DMS 273 (cell line): ENCODE data around the gene NRCAM.
"Not testable (repeated sequence)": the region's sequence is repeated elsewhere in the genome, so short reads cannot be mapped to it uniquely, and the experiment has no call there.

Source experiments
- DNase-seq: peaks from one replicate; lab custom pipeline; 2025; ENCODE audit not compliant: unreplicated experiment; lab: John Stamatoyannopoulos, UW

Gene NRCAM

DNA sequence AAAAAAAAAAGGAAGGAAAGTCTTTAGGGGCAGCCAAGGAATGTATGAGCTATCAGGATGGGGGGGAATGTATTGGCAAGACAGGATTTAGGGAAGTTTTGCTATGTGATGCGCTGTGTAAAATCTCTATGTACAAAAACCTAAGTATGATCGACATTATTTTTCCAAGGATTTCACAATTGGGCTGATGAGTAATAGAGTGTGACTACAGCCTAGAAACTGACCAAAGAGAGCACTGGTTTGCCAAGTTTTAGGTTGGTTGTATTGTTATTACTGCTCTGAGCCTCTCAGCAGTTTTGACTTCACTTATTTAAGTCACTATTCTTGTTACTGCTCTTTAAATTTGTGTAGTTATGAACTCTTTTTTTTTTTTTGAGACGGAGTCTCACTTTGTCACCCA is 107.3 kb downstream of the NRCAM start:
- no peak for DNase-seq

- DNase-seq: no peak
Measured at GRCh38 chr7:108347616-108348015, 108.6 kb downstream of the NRCAM start.

- no peak for DNase-seq
Measured at GRCh38 chr7:108345710-108346336, 110.4 kb downstream of the NRCAM start.

- DNase-seq: no peak
Measured at GRCh38 chr7:108340856-108341411, 115.3 kb downstream of the NRCAM start.

DNA sequence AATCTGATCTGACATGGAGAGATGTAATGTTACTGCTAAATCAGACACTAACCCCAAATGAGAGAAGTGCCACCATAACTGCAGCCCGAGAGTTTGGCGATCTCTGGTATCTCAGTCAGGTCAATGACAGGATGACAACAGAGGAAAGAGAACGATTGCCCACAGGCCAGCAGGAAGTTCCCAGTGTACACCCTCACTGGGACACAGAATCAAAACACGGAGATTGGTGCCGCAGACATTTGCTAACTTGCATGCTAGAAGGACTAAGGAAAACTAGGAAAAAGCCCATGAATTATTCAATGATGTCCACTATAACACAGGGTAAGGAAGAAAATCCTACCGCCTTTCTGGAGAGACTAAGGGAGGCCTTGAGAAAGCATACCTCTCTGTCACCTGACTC is 115.8 kb downstream of the NRCAM start:
- DNase-seq: not testable (repeated sequence)

DNA sequence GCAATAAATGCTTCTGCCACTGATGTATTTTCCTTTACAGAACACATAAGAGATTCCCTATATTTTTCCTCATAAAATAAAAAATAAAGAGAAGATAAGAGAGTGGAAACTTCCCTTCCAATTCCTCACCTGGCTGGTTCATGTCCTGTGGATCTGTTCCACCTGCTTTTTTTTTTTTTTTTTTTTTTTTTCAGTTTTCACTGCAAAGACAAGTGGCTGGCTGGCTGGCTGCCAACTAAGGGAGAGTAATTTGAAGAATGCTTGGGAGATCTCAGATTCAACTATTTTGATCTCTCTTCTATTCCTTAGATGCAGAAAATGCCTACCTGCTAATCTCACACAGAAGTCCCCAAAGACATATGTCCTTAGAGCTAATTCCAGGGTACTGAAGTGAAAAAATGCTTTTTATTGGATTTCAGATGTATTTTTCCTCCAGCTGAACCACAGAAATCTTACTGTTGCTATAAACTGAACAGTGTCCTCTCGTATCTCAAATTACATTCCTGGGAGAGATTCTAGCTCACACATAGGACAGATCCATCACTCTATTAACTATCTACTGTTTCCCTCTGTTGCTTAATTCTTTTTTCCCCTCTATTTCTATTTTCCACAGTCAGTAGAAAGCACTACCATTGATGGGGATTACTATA is 120.8 kb downstream of the NRCAM start:
- DNase-seq: peak; percentile 44

DNA sequence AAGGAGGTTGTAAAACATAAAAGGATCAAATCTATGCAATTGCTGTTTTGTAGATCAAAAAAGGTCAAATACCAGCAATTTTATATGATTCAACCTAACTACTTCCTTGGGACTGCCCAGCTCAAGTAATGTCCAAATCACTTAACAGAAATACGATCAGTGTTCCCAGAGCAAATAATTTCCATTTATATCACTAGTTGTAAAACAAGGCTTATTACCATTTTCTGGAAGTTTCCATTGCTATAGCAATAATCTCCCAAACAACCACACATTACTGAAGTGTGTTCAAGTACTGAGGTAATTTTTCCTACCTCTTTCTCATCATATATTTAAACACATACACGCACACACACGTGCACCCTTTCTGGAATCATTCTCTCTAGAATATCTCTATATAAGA is 123.3 kb downstream of the NRCAM start:
- DNase-seq: no peak

- DNase-seq: no peak
Measured at GRCh38 chr7:108331971-108332370, 124.3 kb downstream of the NRCAM start.

- DNase-seq: no peak
Measured at GRCh38 chr7:108330227-108330626, 126.0 kb downstream of the NRCAM start.

GRCh38 chr7:108329514-108329913 is 126.7 kb downstream of the NRCAM start:
- DNase-seq: no peak

- DNase-seq: no peak
Measured at GRCh38 chr7:108328174-108328651, 128.0 kb downstream of the NRCAM start.

- DNase-seq: no peak
Measured at GRCh38 chr7:108327353-108327752, 128.9 kb downstream of the NRCAM start.

- peak; percentile 21 for DNase-seq
Measured at GRCh38 chr7:108326938-108327337, 129.3 kb downstream of the NRCAM start.

DNA sequence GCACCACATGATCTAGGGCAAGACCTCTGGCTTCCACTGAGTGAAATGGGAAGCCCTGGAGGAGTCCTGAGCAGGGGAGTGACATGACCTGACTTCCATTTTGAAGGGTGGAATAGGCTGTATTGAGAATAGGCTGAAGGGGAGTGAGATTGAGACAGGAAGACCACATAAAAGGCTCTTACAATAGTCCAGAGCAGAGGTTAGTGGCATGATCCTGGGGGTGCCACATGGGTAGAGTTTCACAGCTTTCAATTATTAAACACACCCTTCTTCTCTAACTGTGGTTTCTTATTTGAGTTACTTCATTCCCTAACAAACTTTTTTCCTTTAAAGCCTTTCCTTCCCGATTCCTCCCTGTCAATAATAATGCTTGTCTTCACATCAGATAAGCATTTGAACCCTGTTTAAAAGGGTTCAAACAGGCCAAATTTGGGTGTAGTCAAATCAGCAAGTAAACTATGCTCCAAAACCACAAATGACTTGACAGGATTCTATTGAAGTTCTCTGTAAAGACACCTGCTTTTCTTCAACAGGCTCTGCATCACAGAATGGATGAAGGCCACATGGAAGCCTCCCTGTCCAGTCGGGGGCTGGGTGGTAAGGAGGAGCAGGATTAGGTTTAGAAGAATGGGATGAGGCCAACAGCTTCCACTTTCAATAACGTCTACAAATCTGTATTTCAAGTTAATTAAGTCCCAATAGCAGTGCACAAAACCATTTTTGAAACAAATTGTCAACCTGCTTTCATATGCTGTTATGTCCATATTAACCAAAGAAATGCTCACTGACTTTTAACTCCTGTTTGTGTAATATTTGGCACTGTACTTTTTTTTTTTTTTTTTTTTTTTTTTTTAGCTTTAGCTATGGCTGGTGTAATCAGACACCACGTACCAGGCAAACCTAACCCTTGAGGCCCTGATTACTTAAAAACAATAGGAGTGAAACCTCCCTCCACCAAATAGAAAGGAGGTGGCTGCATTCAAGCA is 131.9 kb downstream of the NRCAM start:
- no peak for DNase-seq

- no peak for DNase-seq
Measured at GRCh38 chr7:108322925-108323832, 133.1 kb downstream of the NRCAM start.

- DNase-seq: no peak
Measured at GRCh38 chr7:108322046-108322445, 134.2 kb downstream of the NRCAM start.

GRCh38 chr7:108321359-108321758 is 134.9 kb downstream of the NRCAM start:
- DNase-seq: no peak

DNA sequence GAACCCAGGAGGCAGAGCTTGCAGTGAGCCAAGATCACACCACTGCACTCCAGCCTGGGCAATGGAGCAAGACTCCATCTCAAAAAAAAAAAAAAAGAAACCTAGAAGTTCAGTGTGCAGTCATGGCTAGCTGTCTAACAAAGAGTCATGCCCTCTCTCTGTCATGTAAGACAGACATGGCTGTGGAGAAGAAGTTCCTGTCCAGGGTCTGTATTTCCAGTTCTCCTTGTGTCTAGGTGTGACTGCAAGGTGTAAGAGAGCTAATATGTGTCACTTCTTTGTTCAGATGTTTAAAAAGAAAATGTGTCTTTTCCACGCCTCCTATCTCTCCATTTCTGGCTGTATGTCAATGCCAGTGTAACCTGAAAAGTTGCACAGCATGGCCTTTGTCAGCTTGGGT is 139.5 kb downstream of the NRCAM start:
- DNase-seq: no peak

DNA sequence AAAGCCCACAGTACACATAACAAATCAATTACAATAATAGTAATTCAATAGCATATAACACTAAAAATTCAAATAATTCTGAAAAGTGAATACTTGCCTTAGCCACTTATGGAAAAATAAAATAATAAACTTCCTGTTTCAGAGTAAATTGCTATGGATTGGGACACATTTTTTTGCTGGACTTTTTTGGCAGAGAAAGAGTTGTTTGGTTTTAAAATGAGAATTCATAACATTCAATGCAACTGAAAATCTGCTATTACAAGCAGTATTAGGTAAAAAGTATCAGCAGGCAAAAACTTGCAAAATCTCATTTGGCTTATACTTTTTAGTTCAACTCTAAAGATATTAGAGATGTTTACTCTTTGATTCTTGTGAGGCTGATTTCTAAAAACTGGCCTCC is 141.7 kb downstream of the NRCAM start:
- no peak for DNase-seq

GRCh38 chr7:108314049-108314448 is 142.2 kb downstream of the NRCAM start:
- DNase-seq: no peak
